ENCODE data around the gene IFNGR1. TPM values are rescaled to one million over a fixed set of nuclear protein-coding genes. Genes with fewer than 3 reads are reported as not detected.

The IFNGR1 gene
- polyA plus RNA-seq, 10 donors: 43.8 to 58.6 (median 51.1) TPM

- DNase-seq: no peak
Measured at GRCh38 chr6:137177611-137178010, 41.6 kb downstream of the IFNGR1 start.

- no peak for DNase-seq
Measured at GRCh38 chr6:137176729-137177128, 42.5 kb downstream of the IFNGR1 start.

GRCh38 chr6:137175868-137176245 is 43.3 kb downstream of the IFNGR1 start:
- no peak for DNase-seq

GRCh38 chr6:137175157-137175867 is 43.9 kb downstream of the IFNGR1 start:
- DNase-seq: no peak

GRCh38 chr6:137173501-137173900 is 45.7 kb downstream of the IFNGR1 start, which contains the start of gene IL22RA2:
TSS of gene IL22RA2 (minus strand) at chr6:137173644. CDS start at chr6:137161749, 11,895 bp downstream.
- DNase-seq: no peak

GRCh38 chr6:137172734-137173431 is 46.3 kb downstream of the IFNGR1 start:
- DNase-seq: no peak

- no peak for DNase-seq
Measured at GRCh38 chr6:137171824-137172733, 47.1 kb downstream of the IFNGR1 start.

- DNase-seq: no peak
Measured at GRCh38 chr6:137171053-137171374, 48.2 kb downstream of the IFNGR1 start.

- no peak for DNase-seq
Measured at GRCh38 chr6:137170266-137171052, 48.7 kb downstream of the IFNGR1 start.

GRCh38 chr6:137167702-137168377 is 51.3 kb downstream of the IFNGR1 start:
- DNase-seq: no peak

- no peak for DNase-seq
Measured at GRCh38 chr6:137166247-137167098, 52.7 kb downstream of the IFNGR1 start.

GRCh38 chr6:137165375-137166246 is 53.6 kb downstream of the IFNGR1 start:
- no peak for DNase-seq

GRCh38 chr6:137163732-137164318 is 55.4 kb downstream of the IFNGR1 start:
- DNase-seq: no peak

GRCh38 chr6:137162692-137163306 is 56.4 kb downstream of the IFNGR1 start:
- no peak for DNase-seq

GRCh38 chr6:137161949-137162348 is 57.2 kb downstream of the IFNGR1 start:
- no peak for DNase-seq

GRCh38 chr6:137160763-137161162 is 58.4 kb downstream of the IFNGR1 start:
- no peak for DNase-seq

GRCh38 chr6:137159912-137160311 is 59.3 kb downstream of the IFNGR1 start:
- DNase-seq: no peak

GRCh38 chr6:137157601-137158000 is 61.6 kb downstream of the IFNGR1 start:
- peak; percentile 4 to 34 (median 9) for DNase-seq
